HepG2 (cell line): ENCODE data around the gene COCH. TPM values are rescaled to one million over a fixed set of nuclear protein-coding genes. Genes with fewer than 3 reads are reported as not detected.

Experiments used
- ATAC-seq: fragments of 200-7000 bp; cut with Tn5 transposase; 3 replicates; pipeline ENCODE4 v1.9.1; 2020; ENCODE audit warnings: mild to moderate bottlenecking, moderate library complexity
- BruUV-seq: library from RNA; stranded (reverse); fragments of 400-500 nt; replicated peaks from 2 replicates; lab custom pipeline; 2021; lab: Mats Ljungman, UMichigan
- CTCF ChIA-PET: fragments of 300-600 bp; formaldehyde crosslinking; extraction: SDS; loops from one replicate; lab custom pipeline; 2021; ENCODE audit warnings: low total read pairs, inconsistent platforms, low intra/inter-chr PET ratio; lab: Yijun Ruan, JAX
- POLR2A ChIA-PET: fragments of 350-600 bp; sonication (Branson Sonifier 250); formaldehyde crosslinking; loops from one replicate; lab custom pipeline; 2020; ENCODE audit warnings: antibody characterized with exemption, inconsistent platforms; lab: Yijun Ruan, JAX
- DNase-seq: peaks from one replicate; pipeline ENCODE4 v3.0.0-alpha.2; 2015; ENCODE audit warnings: low spot score
- FAIRE-seq: peaks from 3 replicates; lab custom pipeline; 2011; peaks lifted over from hg19 to GRCh38; lab: Jason Lieb, UNC
- H2AFZ ChIP-seq: one replicate; pipeline ENCODE4 v1.6.1; 2011; ENCODE audit warnings: low read length, inconsistent platforms
- H3K27ac ChIP-seq: fragments of 300-600 bp; 3 replicates; pipeline ENCODE4 v1.8.0; 2011; ENCODE audit warnings: mixed run types, mild to moderate bottlenecking, mixed read lengths, low read length, inconsistent platforms; ENCODE audit not compliant: insufficient read depth; ENCODE audit errors: extremely low read length
- H3K27me3 ChIP-seq, 2 experiments: fragments of 200-600 bp in 1 of 2; 2 replicates in 1 of 2; 3 replicates in 1 of 2; pipeline versions ENCODE4 v1.6.0 to v1.8.0; 2011; ENCODE audit warnings: low read length in 2 of 2, mild to moderate bottlenecking in 2 of 2, moderate library complexity in 2 of 2, inconsistent platforms in 1 of 2; ENCODE audit not compliant: insufficient read depth in 2 of 2, control insufficient read depth in 1 of 2
- H3K36me3 ChIP-seq, 2 experiments: fragments of 200-600 bp in 1 of 2; replicated peaks in 1 of 2; 2 replicates in 1 of 2; 3 replicates in 1 of 2; pipeline versions ENCODE4 v1.5.1 to v1.8.0; 2011; ENCODE audit warnings: low read length in 2 of 2, inconsistent platforms in 1 of 2; ENCODE audit not compliant: insufficient read depth in 2 of 2, control insufficient read depth in 1 of 2
- H3K4me1 ChIP-seq: 2 replicates; pipeline ENCODE4 v1.5.1; 2012; ENCODE audit warnings: low read length, inconsistent platforms; ENCODE audit not compliant: insufficient read depth
- H3K4me2 ChIP-seq: 2 replicates; pipeline ENCODE4 v1.6.0; 2011; ENCODE audit warnings: low read depth, low read length, inconsistent platforms
- H3K4me3 ChIP-seq, 3 experiments: fragments of 200-600 bp in 1 of 3; sonication (generic), shearing (Covaris generic) in 1 of 3; replicated peaks in 1 of 3; 2 replicates each; pipeline ENCODE4 v1.5.1; 2011 to 2016; ENCODE audit warnings: low read length in 3 of 3, inconsistent platforms in 2 of 3, low read depth in 2 of 3, mild to moderate bottlenecking in 2 of 3, control low read depth in 1 of 3, mixed read lengths in 1 of 3; ENCODE audit not compliant: insufficient read depth in 1 of 3
- H3K79me2 ChIP-seq: one replicate; pipeline ENCODE4 v1.6.1; 2011; ENCODE audit warnings: low read length, inconsistent platforms; ENCODE audit not compliant: insufficient read depth
- H3K9ac ChIP-seq: 2 replicates; pipeline ENCODE4 v1.6.0; 2011; ENCODE audit warnings: mild to moderate bottlenecking, low read depth, low read length, inconsistent platforms; ENCODE audit not compliant: insufficient read depth
- H3K9me3 ChIP-seq: 2 replicates; pipeline ENCODE4 v1.5.1; 2012; ENCODE audit warnings: mild to moderate bottlenecking, low read length
- H4K20me1 ChIP-seq: 2 replicates; pipeline ENCODE4 v1.6.0; 2011; ENCODE audit warnings: inconsistent platforms, mild to moderate bottlenecking, low read length, moderate library complexity; ENCODE audit not compliant: insufficient read depth
- ETV5 ChIP-seq: IDR thresholded peaks from 2 replicates; pipeline ENCODE4 v1.6.1; 2018; ENCODE audit warnings: missing biosample characterization, missing genetic modification reagents, inconsistent platforms, borderline replicate concordance
- GATAD2A ChIP-seq: IDR thresholded peaks from 2 replicates; pipeline ENCODE4 v1.6.1; 2016
- HNF4A ChIP-seq: sonication (generic); formaldehyde crosslinking; IDR thresholded peaks from 2 replicates; pipeline ENCODE4 v1.4.0; 2020; ENCODE audit warnings: missing genetic modification reagents
- JUNB ChIP-seq: sonication (generic); formaldehyde crosslinking; IDR thresholded peaks from 2 replicates; pipeline ENCODE4 v1.8.0; 2022; ENCODE audit warnings: missing genetic modification reagents, mild to moderate bottlenecking, borderline replicate concordance
- MAZ ChIP-seq, 2 experiments: sonication (generic) in 1 of 2; formaldehyde crosslinking in 1 of 2; IDR thresholded peaks; 2 replicates each; pipeline versions ENCODE4 v1.5.0 to v1.6.1; 2012 to 2020; ENCODE audit warnings: low read depth in 2 of 2, mild to moderate bottlenecking in 2 of 2, borderline replicate concordance in 1 of 2, improper control_type of control experiment in 1 of 2, low read length in 1 of 2, missing genetic modification reagents in 1 of 2, moderate library complexity in 1 of 2
- ZNF232 ChIP-seq: sonication (generic); formaldehyde crosslinking; IDR thresholded peaks from 2 replicates; pipeline ENCODE4 v1.4.0; 2020; ENCODE audit warnings: missing genetic modification reagents, borderline replicate concordance
- ZNF282 ChIP-seq: fragments of 450-650 bp; IDR thresholded peaks from 2 replicates; pipeline ENCODE4 v1.6.1; 2018; ENCODE audit not compliant: partially characterized antibody
- ZNF335 ChIP-seq: sonication (generic); formaldehyde crosslinking; IDR thresholded peaks from 2 replicates; pipeline ENCODE4 v1.4.0; 2020; ENCODE audit warnings: missing genetic modification reagents
- ZNF34 ChIP-seq: sonication (generic); formaldehyde crosslinking; IDR thresholded peaks from 2 replicates; pipeline ENCODE4 v1.4.0; 2020; ENCODE audit warnings: mild to moderate bottlenecking, missing genetic modification reagents, borderline replicate concordance
- ZNF460 ChIP-seq: sonication (generic); formaldehyde crosslinking; IDR thresholded peaks from 2 replicates; pipeline ENCODE4 v1.5.1; 2020; ENCODE audit warnings: missing genetic modification reagents, mild to moderate bottlenecking, borderline replicate concordance
- ZNF550 ChIP-seq: sonication (generic); formaldehyde crosslinking; IDR thresholded peaks from 2 replicates; pipeline ENCODE4 v1.4.0; 2020; ENCODE audit warnings: mild to moderate bottlenecking, missing genetic modification reagents, borderline replicate concordance
- ZNF713 ChIP-seq: sonication (generic); formaldehyde crosslinking; IDR thresholded peaks from 2 replicates; pipeline ENCODE4 v1.4.0; 2020; ENCODE audit warnings: mild to moderate bottlenecking, missing genetic modification reagents
- ZNF879 ChIP-seq: sonication (generic); formaldehyde crosslinking; IDR thresholded peaks from 2 replicates; pipeline ENCODE4 v1.8.1; 2023; ENCODE audit warnings: missing genetic modification reagents
- WGBS: methylation state at CpG from one replicate; pipeline ENCODE4 v1.1.6; 2017; ENCODE audit warnings: low lambda C conversion rate; 5-methylcytosine and 5-hydroxymethylcytosine counted together
- in situ Hi-C: cut with HindIII; loops from 2 replicates; pipeline ENCODE4 v1.10.0; 2017; ENCODE audit warnings: low pct_unique_long_range_greater_than_20kb; ENCODE audit not compliant: extremely low pct_ligation_motif_present
- intact Hi-C: fragments of 100-400 bp; cut with micrococcal nuclease; formaldehyde crosslinking; loops from one replicate; pipeline ENCODE4 v1.10.0; 2022; ENCODE audit not compliant: unreplicated experiment
- polyA plus RNA-seq, 8 experiments: library from polyadenylated mRNA; depleted of rRNA in 3 of 8; stranded (reverse) in 7 of 8; unstranded in 1 of 8; fragments of >200 nt; fragmentation: Illumina TruSeq in 4 of 8; extraction: Trizol in 4 of 8; gene quantifications; 2 replicates each; pipeline versions ENCODE4 v1.2.1 to v1.2.3, GENCODE V29; 2011 to 2016; ENCODE audit warnings: low read depth in 4 of 8, missing spikeins in 1 of 8, mixed read lengths in 1 of 8; ENCODE audit not compliant: insufficient read depth in 1 of 8
- total RNA-seq, 5 experiments: library from RNA; depleted of rRNA; stranded (reverse); fragments of >200 nt; fragmentation: Illumina TruSeq; extraction: Trizol; gene quantifications; 2 replicates each; pipeline ENCODE4 v1.2.3, GENCODE V29; 2016; ENCODE audit warnings: low read depth in 1 of 5
- TF ChIP-seq, protein P1 (sequence below): sonication (generic); formaldehyde crosslinking; IDR thresholded peaks from 2 replicates; pipeline ENCODE4 v1.4.0; 2020; ENCODE audit warnings: missing genetic modification reagents
- TF ChIP-seq, protein P2 (sequence below): sonication (generic); formaldehyde crosslinking; IDR thresholded peaks from 2 replicates; pipeline ENCODE4 v1.5.0; 2020; ENCODE audit warnings: mild to moderate bottlenecking, missing genetic modification reagents

COCH gene
- total and polyA plus RNA-seq, 2 of the 13 experiments (the other 11 are each of a cell fraction or from before 2014, with no cell fraction given) = 78.2 to 79.3 TPM

GRCh38 chr14:30842431-30842830, 31.9 kb upstream of the COCH start (continued):
- TF ChIP-seq HNF4A (no peak), ZNF34 (CRISPR knock-in tag) (no peak), ZNF550 (CRISPR knock-in tag) (no peak), ZNF879 (CRISPR knock-in tag) (no peak)

GRCh38 chr14:30848449-30849240, 25.7 kb upstream of the COCH start:
- FAIRE-seq (no peak), DNase-seq (peak; percentile 35), ATAC-seq (peak; percentile 72)
- Histone ChIP-seq H3K4me1 (peaks cover 15% of the 10 kb centered on the region), H3K9me3 (no peaks in the 10 kb centered on the region), H2AFZ (no peak overlapping the region), H3K4me2 (0 out of 2 replicates have a peak overlapping the region, but pooled peaks have one; percentile 2), H3K36me3 (no peaks in the 10 kb centered on the region), H4K20me1 (no peaks in the 10 kb centered on the region), H3K27me3 (no peaks in the 10 kb centered on the region), H3K79me2 (no peaks in the 10 kb centered on the region), H3K27ac (no peak overlapping the region), H3K9ac (no peak overlapping the region), H3K4me3 (no peak overlapping the region)
- BruUV-seq = no TSS peak
- POLR2A ChIA-PET = interaction anchor here (1.2 kb wide), 1 partner anchor 25 kb away, joined by 5 read pairs; the partner anchor contains the start of gene COCH
- intact Hi-C loops = no loop called here
- CTCF ChIA-PET = no interaction called here
- in situ Hi-C loops = no loop called here
- 32% methylated on average over 4 of the region's 4 CpGs for WGBS
- TF ChIP-seq JUNB (CRISPR knock-in tag) = 0 out of 2 replicates have a peak, but pooled peaks have one; percentile 35
- TF ChIP-seq ZNF335 (CRISPR knock-in tag) = no peak
- TF ChIP-seq ZNF282 = no peak
- TF ChIP-seq, protein P1, sequence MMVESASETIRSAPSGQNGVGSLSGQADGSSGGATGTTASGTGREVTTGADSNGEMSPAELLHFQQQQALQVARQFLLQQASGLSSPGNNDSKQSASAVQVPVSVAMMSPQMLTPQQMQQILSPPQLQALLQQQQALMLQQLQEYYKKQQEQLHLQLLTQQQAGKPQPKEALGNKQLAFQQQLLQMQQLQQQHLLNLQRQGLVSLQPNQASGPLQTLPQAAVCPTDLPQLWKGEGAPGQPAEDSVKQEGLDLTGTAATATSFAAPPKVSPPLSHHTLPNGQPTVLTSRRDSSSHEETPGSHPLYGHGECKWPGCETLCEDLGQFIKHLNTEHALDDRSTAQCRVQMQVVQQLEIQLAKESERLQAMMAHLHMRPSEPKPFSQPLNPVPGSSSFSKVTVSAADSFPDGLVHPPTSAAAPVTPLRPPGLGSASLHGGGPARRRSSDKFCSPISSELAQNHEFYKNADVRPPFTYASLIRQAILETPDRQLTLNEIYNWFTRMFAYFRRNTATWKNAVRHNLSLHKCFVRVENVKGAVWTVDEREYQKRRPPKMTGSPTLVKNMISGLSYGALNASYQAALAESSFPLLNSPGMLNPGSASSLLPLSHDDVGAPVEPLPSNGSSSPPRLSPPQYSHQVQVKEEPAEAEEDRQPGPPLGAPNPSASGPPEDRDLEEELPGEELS (CRISPR knock-in tag) = no peak
- TF ChIP-seq ETV5 (CRISPR knock-in tag) = no peak; the same call in 1 of the 2 replicates
- TF ChIP-seq ZNF460 (CRISPR knock-in tag) = peak; percentile 30; the same call in 1 of the 2 replicates
- TF ChIP-seq ZNF232 (CRISPR knock-in tag) = no peak
- TF ChIP-seq GATAD2A (CRISPR knock-in tag) = peak; percentile 75
- TF ChIP-seq, protein P2, sequence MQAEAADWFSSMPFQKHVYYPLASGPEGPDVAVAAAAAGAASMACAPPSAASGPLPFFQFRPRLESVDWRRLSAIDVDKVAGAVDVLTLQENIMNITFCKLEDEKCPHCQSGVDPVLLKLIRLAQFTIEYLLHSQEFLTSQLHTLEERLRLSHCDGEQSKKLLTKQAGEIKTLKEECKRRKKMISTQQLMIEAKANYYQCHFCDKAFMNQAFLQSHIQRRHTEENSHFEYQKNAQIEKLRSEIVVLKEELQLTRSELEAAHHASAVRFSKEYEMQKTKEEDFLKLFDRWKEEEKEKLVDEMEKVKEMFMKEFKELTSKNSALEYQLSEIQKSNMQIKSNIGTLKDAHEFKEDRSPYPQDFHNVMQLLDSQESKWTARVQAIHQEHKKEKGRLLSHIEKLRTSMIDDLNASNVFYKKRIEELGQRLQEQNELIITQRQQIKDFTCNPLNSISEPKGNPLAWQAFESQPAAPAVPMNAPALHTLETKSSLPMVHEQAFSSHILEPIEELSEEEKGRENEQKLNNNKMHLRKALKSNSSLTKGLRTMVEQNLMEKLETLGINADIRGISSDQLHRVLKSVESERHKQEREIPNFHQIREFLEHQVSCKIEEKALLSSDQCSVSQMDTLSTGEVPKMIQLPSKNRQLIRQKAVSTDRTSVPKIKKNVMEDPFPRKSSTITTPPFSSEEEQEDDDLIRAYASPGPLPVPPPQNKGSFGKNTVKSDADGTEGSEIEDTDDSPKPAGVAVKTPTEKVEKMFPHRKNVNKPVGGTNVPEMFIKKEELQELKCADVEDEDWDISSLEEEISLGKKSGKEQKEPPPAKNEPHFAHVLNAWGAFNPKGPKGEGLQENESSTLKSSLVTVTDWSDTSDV (CRISPR knock-in tag) = no peak
- TF ChIP-seq MAZ (IDR thresholded peaks at IDR 0.05; ENCODE audit: borderline replicate concordance, low read depth, low read length) = no peak
- 0 out of 2 replicates have a peak, but pooled peaks have one; percentile 38 for TF ChIP-seq MAZ (CRISPR knock-in tag; IDR thresholded peaks at IDR 0.05; ENCODE audit: low read depth)
- 0 out of 2 replicates have a peak, but pooled peaks have one; percentile 5 for TF ChIP-seq ZNF713 (CRISPR knock-in tag)
